ENCODE measurements around the gene GSC2. TPM values are rescaled to one million over a fixed set of nuclear protein-coding genes. Genes with fewer than 3 reads are reported as not detected.

The GSC2 gene
- total and polyA plus RNA-seq, 9 of the 15 experiments (the other 6 are each of a cell fraction or from before 2014, with no cell fraction given): not detected

GRCh38 chr22:19178657-19179496 is 28.8 kb upstream of the GSC2 start, which contains the start of gene SLC25A1 (continued):
- TF ChIP-seq ZNF407 (IDR thresholded peaks at IDR 0.05; ENCODE audit: low read depth) (no peak), ZNF146 (CRISPR knock-in tag; IDR thresholded peaks at IDR 0.05; ENCODE audit: unreplicated experiment) (no peak), MTA1 (IDR thresholded peaks at IDR 0.05; ENCODE audit: borderline replicate concordance) (no peak), ZNF77 (CRISPR knock-in tag; IDR thresholded peaks at IDR 0.05) (no peak), CREB1 (IDR thresholded peaks at IDR 0.05) (no peak), CREB1 (CRISPR knock-in tag; IDR thresholded peaks at IDR 0.05) (no peak), EWSR1 (IDR thresholded peaks at IDR 0.05; ENCODE audit: borderline replicate concordance, low read depth, partially characterized antibody) (no peak), RFX7 (CRISPR knock-in tag; IDR thresholded peaks at IDR 0.05) (peak; percentile 87), XRCC4 (IDR thresholded peaks at IDR 0.05; ENCODE audit: extremely low read depth, insufficient read depth, insufficient read length) (no peak), CHD2 (IDR thresholded peaks at IDR 0.05; ENCODE audit: low read depth, low read length) (peak; percentile 74; the same call in 1 of the 2 replicates), SMARCE1 (IDR thresholded peaks at IDR 0.05) (no peak), ZBTB33 (CRISPR knock-in tag; IDR thresholded peaks at IDR 0.05) (no peak), HDGF (IDR thresholded peaks at IDR 0.05) (no peak)
- TF ChIP-seq, protein P1, sequence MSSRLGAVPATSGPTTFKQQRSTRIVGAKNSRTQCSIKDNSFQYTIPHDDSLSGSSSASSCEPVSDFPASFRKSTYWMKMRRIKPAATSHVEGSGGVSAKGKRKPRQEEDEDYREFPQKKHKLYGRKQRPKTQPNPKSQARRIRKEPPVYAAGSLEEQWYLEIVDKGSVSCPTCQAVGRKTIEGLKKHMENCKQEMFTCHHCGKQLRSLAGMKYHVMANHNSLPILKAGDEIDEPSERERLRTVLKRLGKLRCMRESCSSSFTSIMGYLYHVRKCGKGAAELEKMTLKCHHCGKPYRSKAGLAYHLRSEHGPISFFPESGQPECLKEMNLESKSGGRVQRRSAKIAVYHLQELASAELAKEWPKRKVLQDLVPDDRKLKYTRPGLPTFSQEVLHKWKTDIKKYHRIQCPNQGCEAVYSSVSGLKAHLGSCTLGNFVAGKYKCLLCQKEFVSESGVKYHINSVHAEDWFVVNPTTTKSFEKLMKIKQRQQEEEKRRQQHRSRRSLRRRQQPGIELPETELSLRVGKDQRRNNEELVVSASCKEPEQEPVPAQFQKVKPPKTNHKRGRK (tag; IDR thresholded peaks at IDR 0.05): no peak
- TF ChIP-seq, protein P2, sequence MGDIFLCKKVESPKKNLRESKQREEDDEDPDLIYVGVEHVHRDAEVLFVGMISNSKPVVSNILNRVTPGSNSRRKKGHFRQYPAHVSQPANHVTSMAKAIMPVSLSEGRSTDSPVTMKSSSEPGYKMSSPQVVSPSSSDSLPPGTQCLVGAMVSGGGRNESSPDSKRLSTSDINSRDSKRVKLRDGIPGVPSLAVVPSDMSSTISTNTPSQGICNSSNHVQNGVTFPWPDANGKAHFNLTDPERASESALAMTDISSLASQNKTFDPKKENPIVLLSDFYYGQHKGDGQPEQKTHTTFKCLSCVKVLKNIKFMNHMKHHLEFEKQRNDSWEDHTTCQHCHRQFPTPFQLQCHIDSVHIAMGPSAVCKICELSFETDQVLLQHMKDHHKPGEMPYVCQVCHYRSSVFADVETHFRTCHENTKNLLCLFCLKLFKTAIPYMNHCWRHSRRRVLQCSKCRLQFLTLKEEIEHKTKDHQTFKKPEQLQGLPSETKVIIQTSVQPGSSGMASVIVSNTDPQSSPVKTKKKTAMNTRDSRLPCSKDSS (IDR thresholded peaks at IDR 0.05; ENCODE audit: low read depth, partially characterized antibody): no peak

Measured in K562 (cell line).